TTC549 (cell line): ENCODE results near the gene UNC5C.
"Not testable (repeated sequence)": the region's sequence is repeated elsewhere in the genome, so short reads cannot be mapped to it uniquely, and the experiment has no call there.

Experiments used
- FAIRE-seq: peaks from 2 replicates; lab custom pipeline; 2012; peaks lifted over from hg19 to GRCh38; lab: Jason Lieb, UNC

UNC5C gene

GRCh38 chr4:95215043-95215442 is 333.7 kb downstream of the UNC5C start:
- FAIRE-seq = no peak

GRCh38 chr4:95214408-95214807 is 334.4 kb downstream of the UNC5C start:
- FAIRE-seq = no peak

GRCh38 chr4:95213366-95213765 is 335.4 kb downstream of the UNC5C start:
- no peak for FAIRE-seq

- no peak for FAIRE-seq
Observed at GRCh38 chr4:95212692-95213091, 336.1 kb downstream of the UNC5C start.

GRCh38 chr4:95209927-95210326 is 338.8 kb downstream of the UNC5C start:
- no peak for FAIRE-seq

GRCh38 chr4:95204873-95205272 is 343.9 kb downstream of the UNC5C start:
- FAIRE-seq = no peak

GRCh38 chr4:95204267-95204844 is 344.4 kb downstream of the UNC5C start:
- FAIRE-seq = no peak

- FAIRE-seq = no peak
Observed at GRCh38 chr4:95198961-95199360, 349.8 kb downstream of the UNC5C start.

- FAIRE-seq = no peak
Observed at GRCh38 chr4:95197353-95197752, 351.4 kb downstream of the UNC5C start.

- no peak for FAIRE-seq
Observed at GRCh38 chr4:95193391-95194224, 355.2 kb downstream of the UNC5C start.

- FAIRE-seq = no peak
Observed at GRCh38 chr4:95191537-95191936, 357.2 kb downstream of the UNC5C start.

- no peak for FAIRE-seq
Observed at GRCh38 chr4:95190751-95191436, 357.9 kb downstream of the UNC5C start.

GRCh38 chr4:95188701-95189370 is 359.9 kb downstream of the UNC5C start:
- FAIRE-seq = no peak

GRCh38 chr4:95186666-95187065 is 362.1 kb downstream of the UNC5C start:
- no peak for FAIRE-seq

GRCh38 chr4:95183656-95184408 is 364.9 kb downstream of the UNC5C start:
- FAIRE-seq = no peak

GRCh38 chr4:95181996-95182306 is 366.8 kb downstream of the UNC5C start:
- FAIRE-seq = no peak

GRCh38 chr4:95181243-95181995 is 367.4 kb downstream of the UNC5C start:
- FAIRE-seq = no peak

- FAIRE-seq = no peak
Observed at GRCh38 chr4:95180531-95181242, 368.1 kb downstream of the UNC5C start.

- FAIRE-seq = no peak
Observed at GRCh38 chr4:95178938-95179337, 369.8 kb downstream of the UNC5C start.

GRCh38 chr4:95171377-95171776 is 377.4 kb downstream of the UNC5C start:
- not testable (repeated sequence) for FAIRE-seq

- FAIRE-seq = no peak
Observed at GRCh38 chr4:95170176-95170575, 378.6 kb downstream of the UNC5C start.
